Trophoblast cell (in vitro differentiated cells and primary cell): ENCODE data around the gene MAML3.

ENCODE experiments used
- DNase-seq, 2 donors: peaks; one replicate each; pipeline ENCODE4 v3.0.0-alpha.2; 2016
- H2AFZ ChIP-seq: 2 replicates; pipeline ENCODE4 v1.6.1; 2013; ENCODE audit warnings: low read length, moderate library complexity, mild to moderate bottlenecking; ENCODE audit not compliant: insufficient read depth, poor library complexity
- H2AK5ac ChIP-seq: 2 replicates; pipeline ENCODE4 v1.6.1; 2013; ENCODE audit warnings: mild to moderate bottlenecking, low read length
- H2BK120ac ChIP-seq: 2 replicates; pipeline ENCODE4 v1.6.1; 2013; ENCODE audit warnings: low read length, mild to moderate bottlenecking, moderate library complexity; ENCODE audit not compliant: insufficient read depth, poor library complexity
- H2BK12ac ChIP-seq: 2 replicates; pipeline ENCODE4 v1.6.1; 2013; ENCODE audit warnings: mild to moderate bottlenecking, low read length, moderate library complexity
- H2BK5ac ChIP-seq: 2 replicates; pipeline ENCODE4 v1.6.1; 2013; ENCODE audit warnings: low read length, low read depth, moderate library complexity, mild to moderate bottlenecking; ENCODE audit not compliant: poor library complexity
- H3K14ac ChIP-seq: 2 replicates; pipeline ENCODE4 v1.6.1; 2013; ENCODE audit warnings: mild to moderate bottlenecking, low read length
- H3K18ac ChIP-seq: 2 replicates; pipeline ENCODE4 v1.6.1; 2013; ENCODE audit warnings: mild to moderate bottlenecking, low read length
- H3K23ac ChIP-seq: 2 replicates; pipeline ENCODE4 v1.6.1; 2013; ENCODE audit warnings: low read length
- H3K27ac ChIP-seq: 2 replicates; pipeline ENCODE4 v1.5.1; 2013; ENCODE audit warnings: low read depth, mild to moderate bottlenecking, inconsistent platforms, low read length, moderate library complexity
- H3K27me3 ChIP-seq: 2 replicates; pipeline ENCODE4 v1.6.1; 2013; ENCODE audit warnings: inconsistent platforms, mild to moderate bottlenecking, low read length, moderate library complexity; ENCODE audit not compliant: insufficient read depth
- H3K36me3 ChIP-seq, 2 experiments: 1 replicate in 1 of 2; 2 replicates in 1 of 2; pipeline ENCODE4 v1.6.1; 2013; ENCODE audit warnings: low read length in 2 of 2, mild to moderate bottlenecking in 2 of 2, moderate library complexity in 1 of 2; ENCODE audit not compliant: insufficient read depth in 2 of 2, control insufficient read depth in 1 of 2
- H3K4ac ChIP-seq: 2 replicates; pipeline ENCODE4 v1.6.1; 2013; ENCODE audit warnings: low read depth, mild to moderate bottlenecking, low read length, moderate library complexity
- H3K4me1 ChIP-seq, 2 experiments: 1 replicate in 1 of 2; 2 replicates in 1 of 2; pipeline ENCODE4 v1.6.1; 2013; ENCODE audit warnings: low read length in 2 of 2, mild to moderate bottlenecking in 2 of 2, moderate library complexity in 1 of 2; ENCODE audit not compliant: insufficient read depth in 2 of 2, control insufficient read depth in 1 of 2
- H3K4me2 ChIP-seq: 2 replicates; pipeline ENCODE4 v1.6.1; 2013; ENCODE audit warnings: inconsistent platforms, mild to moderate bottlenecking, low read length, moderate library complexity
- H3K4me3 ChIP-seq: 2 replicates; pipeline ENCODE4 v1.5.1; 2013; ENCODE audit warnings: mild to moderate bottlenecking, low read depth, low read length, inconsistent platforms
- H3K79me1 ChIP-seq: one replicate; pipeline ENCODE4 v1.6.1; 2013; ENCODE audit warnings: low read length
- H3K79me2 ChIP-seq: 2 replicates; pipeline ENCODE4 v1.6.1; 2013; ENCODE audit warnings: low read length, mild to moderate bottlenecking; ENCODE audit not compliant: control insufficient read depth, insufficient read depth, poor library complexity
- H3K9ac ChIP-seq: 2 replicates; pipeline ENCODE4 v1.6.1; 2013; ENCODE audit warnings: mild to moderate bottlenecking, low read length
- H3K9me3 ChIP-seq: 2 replicates; pipeline ENCODE4 v1.6.1; 2013; ENCODE audit warnings: low read depth, mild to moderate bottlenecking, control low read depth, inconsistent platforms, low read length; ENCODE audit not compliant: insufficient read depth
- H4K12ac ChIP-seq: 2 replicates; pipeline ENCODE4 v1.6.1; 2013; ENCODE audit warnings: low read depth, mild to moderate bottlenecking, low read length, moderate library complexity
- H4K8ac ChIP-seq: 2 replicates; pipeline ENCODE4 v1.6.1; 2013; ENCODE audit warnings: low read depth, mild to moderate bottlenecking, low read length, moderate library complexity
- H4K91ac ChIP-seq: one replicate; pipeline ENCODE4 v1.6.1; 2013; ENCODE audit warnings: low read depth, mild to moderate bottlenecking, low read length, moderate library complexity
- WGBS: extraction: QIAGEN DNeasy Blood & Tissue Kit; methylation state at CpG from one replicate; pipeline ENCODE4 v1.1.7; 2013; ENCODE audit warnings: missing lambda C conversion rate; ENCODE audit not compliant: insufficient read length, insufficient coverage; ENCODE audit errors: extremely low coverage; 5-methylcytosine and 5-hydroxymethylcytosine counted together

MAML3 gene

DNA sequence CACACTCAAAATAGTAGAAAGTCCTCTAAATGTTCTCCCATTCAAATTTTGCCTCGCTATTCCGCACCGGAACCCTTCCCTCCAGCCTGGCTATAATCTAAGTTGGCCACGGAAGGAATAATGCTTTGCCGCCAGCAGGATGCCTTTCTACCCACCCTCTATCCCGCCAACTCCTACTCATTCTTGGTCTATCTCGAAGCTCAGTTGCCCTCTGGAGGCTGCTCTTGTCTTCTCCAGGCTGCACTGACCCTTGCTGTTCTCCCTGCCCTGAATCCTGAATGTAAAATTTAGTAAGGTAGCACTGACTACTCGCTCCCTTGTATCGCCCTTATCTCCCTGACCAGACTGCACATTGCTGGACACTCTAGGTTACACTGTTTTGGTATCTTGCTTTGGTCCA lies 275.9 kb downstream of the MAML3 start:
- Histone ChIP-seq H3K9ac (no peak overlapping the region), H3K23ac (no peak overlapping the region), H3K4me1 (peaks cover 0 to 3% of the 10 kb centered on the region in 2 experiments), H4K91ac (no peak overlapping the region), H3K36me3 (peaks cover 0 to 2% of the 10 kb centered on the region in 2 experiments), H3K18ac (no peak overlapping the region), H3K4ac (no peak overlapping the region), H4K8ac (no peak overlapping the region), H2AFZ (no peak overlapping the region), H2BK120ac (no peak overlapping the region), H4K12ac (no peak overlapping the region), H3K27me3 (no peaks in the 10 kb centered on the region), H3K9me3 (peaks cover 2% of the 10 kb centered on the region), H3K4me3 (no peak overlapping the region), H3K79me2 (no peaks in the 10 kb centered on the region), H3K4me2 (no peak overlapping the region), H3K27ac (no peak overlapping the region), H2AK5ac (no peak overlapping the region), H2BK12ac (no peak overlapping the region), H3K79me1 (no peaks in the 10 kb centered on the region), H3K14ac (no peak overlapping the region), H2BK5ac (no peak overlapping the region)
- WGBS, result no CpG with 5 or more reads among the region's 9 CpGs
- no peak for DNase-seq

DNA sequence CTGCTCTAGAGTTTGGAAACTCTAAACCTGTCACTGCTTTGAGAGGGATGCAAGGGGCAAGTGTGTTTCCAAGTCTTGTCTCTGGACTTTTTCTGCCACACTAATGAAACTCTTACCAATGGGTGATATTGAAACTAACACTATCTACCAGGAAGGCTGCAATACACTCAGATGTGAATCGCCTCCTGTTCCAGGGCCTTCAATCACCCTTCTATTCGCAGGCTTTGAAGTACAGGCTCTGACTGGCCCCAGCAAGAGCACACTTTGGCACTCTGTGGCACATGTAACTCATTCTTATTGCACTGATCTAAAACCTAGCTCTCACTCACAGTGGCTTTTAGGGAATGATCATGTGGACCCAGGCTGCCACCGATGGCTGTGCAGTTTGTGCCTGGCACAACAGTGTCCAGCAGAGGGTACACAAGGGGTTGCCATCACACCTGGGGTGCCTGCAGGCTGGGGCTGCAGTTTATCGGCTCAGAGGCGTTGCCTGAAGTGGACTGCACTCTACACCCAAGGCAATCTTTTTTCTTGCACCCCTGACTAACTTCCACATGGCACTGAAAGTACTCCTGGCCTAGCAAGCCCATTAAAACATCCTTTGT lies 277.5 kb downstream of the MAML3 start:
- H2BK5ac ChIP-seq, result no peak overlapping the region
- peaks cover 2% of the 10 kb centered on the region for H3K9me3 ChIP-seq
- H3K79me1 ChIP-seq, result no peaks in the 10 kb centered on the region
- no peak overlapping the region for H4K12ac ChIP-seq
- DNase-seq, result no peak
- no peak overlapping the region for H2BK12ac ChIP-seq
- no peak overlapping the region for H3K23ac ChIP-seq
- H3K27me3 ChIP-seq, result no peaks in the 10 kb centered on the region
- no peak overlapping the region for H2AFZ ChIP-seq
- H2AK5ac ChIP-seq, result no peak overlapping the region
- peaks cover 0 to 3% of the 10 kb centered on the region in 2 experiments for H3K4me1 ChIP-seq
- H3K14ac ChIP-seq, result no peak overlapping the region
- peaks cover 0 to 2% of the 10 kb centered on the region in 2 experiments for H3K36me3 ChIP-seq
- H4K8ac ChIP-seq, result no peak overlapping the region
- no peak overlapping the region for H4K91ac ChIP-seq
- H3K4me3 ChIP-seq, result peak overlapping the region; percentile 25
- no peak overlapping the region for H3K4me2 ChIP-seq
- no peak overlapping the region for H2BK120ac ChIP-seq
- WGBS, result no CpG with 5 or more reads among the region's 5 CpGs
- H3K4ac ChIP-seq, result no peak overlapping the region
- H3K27ac ChIP-seq, result no peak overlapping the region
- no peak overlapping the region for H3K18ac ChIP-seq
- H3K79me2 ChIP-seq, result no peaks in the 10 kb centered on the region
- no peak overlapping the region for H3K9ac ChIP-seq

DNA sequence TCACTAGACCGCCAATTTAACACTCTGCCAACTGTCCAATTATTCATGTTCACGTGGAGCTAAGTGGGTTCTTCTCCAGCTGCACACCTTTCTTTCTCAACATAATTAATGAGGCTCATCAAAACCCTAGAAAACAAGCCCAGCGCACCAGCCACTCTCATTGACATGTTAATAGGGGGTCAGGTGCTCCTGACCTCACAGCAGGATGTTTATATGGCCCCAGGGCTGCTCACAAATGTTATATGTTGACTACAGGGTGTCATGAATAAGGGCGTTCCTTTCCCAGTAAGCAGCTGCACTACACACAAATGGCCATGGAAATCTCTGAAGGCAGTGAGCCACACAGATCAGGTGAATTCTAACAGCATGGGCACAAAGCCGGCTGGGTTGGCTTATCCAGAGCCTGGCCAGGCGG lies 278.6 kb downstream of the MAML3 start:
- Histone ChIP-seq H3K27me3 (no peaks in the 10 kb centered on the region), H3K14ac (no peak overlapping the region), H2BK5ac (no peak overlapping the region), H3K18ac (no peak overlapping the region), H3K23ac (peak overlapping the region; percentile 25), H2BK120ac (no peak overlapping the region), H2AFZ (no peak overlapping the region), H4K8ac (no peak overlapping the region), H3K27ac (no peak overlapping the region), H3K79me1 (no peaks in the 10 kb centered on the region), H3K9ac (no peak overlapping the region), H3K79me2 (no peaks in the 10 kb centered on the region), H3K4me3 (no peak overlapping the region), H4K91ac (no peak overlapping the region), H4K12ac (no peak overlapping the region), H3K4me1 (peaks cover 0 to 3% of the 10 kb centered on the region in 2 experiments), H3K36me3 (peaks cover 0 to 2% of the 10 kb centered on the region in 2 experiments), H2AK5ac (no peak overlapping the region), H3K9me3 (peaks cover 2% of the 10 kb centered on the region), H3K4me2 (no peak overlapping the region), H2BK12ac (no peak overlapping the region), H3K4ac (no peak overlapping the region)
- WGBS, result no CpG with 5 or more reads among the region's 6 CpGs
- no peak for DNase-seq

DNA sequence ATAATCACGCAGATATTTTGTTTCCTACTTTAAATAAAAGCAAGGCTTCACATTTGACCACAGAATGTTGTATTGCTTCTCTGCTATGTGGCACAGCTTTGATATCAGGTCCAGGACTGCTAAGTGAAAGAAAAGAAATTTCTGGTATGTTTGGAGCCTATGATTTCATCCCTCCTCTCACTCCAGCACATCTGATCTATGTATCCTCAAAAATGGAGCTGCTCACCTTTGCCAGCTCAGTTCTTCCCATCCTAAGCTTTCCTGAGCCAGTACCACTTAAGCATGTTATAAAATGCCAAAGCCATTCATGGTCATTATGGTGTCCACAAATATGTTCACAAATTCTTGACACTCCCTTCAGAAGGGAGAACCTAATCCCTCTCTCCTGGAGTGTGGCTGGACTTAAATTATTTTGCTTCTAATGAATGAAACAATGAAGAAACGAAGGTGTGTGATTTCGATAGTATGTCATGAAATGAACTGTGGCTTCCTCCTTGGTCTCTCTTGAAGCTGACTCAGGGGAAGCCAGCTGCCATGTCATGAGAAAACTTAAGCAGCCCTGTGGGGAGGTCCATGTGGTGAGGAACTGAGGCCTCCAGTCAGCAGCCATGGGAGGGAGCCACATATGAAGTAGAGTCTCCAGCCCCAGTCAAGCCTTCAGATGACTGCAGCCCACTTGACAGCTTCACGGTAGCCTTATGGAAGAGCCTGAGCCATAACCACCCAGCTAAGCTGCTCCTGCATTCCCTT lies 280.7 kb downstream of the MAML3 start:
- no peak for DNase-seq
- no peak overlapping the region for H3K4ac ChIP-seq
- no peak overlapping the region for H3K18ac ChIP-seq
- H2BK12ac ChIP-seq, result no peak overlapping the region
- H3K4me1 ChIP-seq, result peaks cover 0 to 3% of the 10 kb centered on the region in 2 experiments
- no peak overlapping the region for H2AFZ ChIP-seq
- H3K36me3 ChIP-seq, result peaks cover 0 to 2% of the 10 kb centered on the region in 2 experiments
- no peak overlapping the region for H2BK5ac ChIP-seq
- H4K8ac ChIP-seq, result no peak overlapping the region
- no peak overlapping the region for H3K14ac ChIP-seq
- no peak overlapping the region for H2BK120ac ChIP-seq
- no peak overlapping the region for H3K23ac ChIP-seq
- H2AK5ac ChIP-seq, result no peak overlapping the region
- H3K4me3 ChIP-seq, result no peak overlapping the region
- H4K12ac ChIP-seq, result no peak overlapping the region
- no peak overlapping the region for H3K9ac ChIP-seq
- no peak overlapping the region for H3K27ac ChIP-seq
- H3K79me2 ChIP-seq, result no peaks in the 10 kb centered on the region
- peaks cover 2% of the 10 kb centered on the region for H3K9me3 ChIP-seq
- H3K4me2 ChIP-seq, result no peak overlapping the region
- H3K79me1 ChIP-seq, result no peaks in the 10 kb centered on the region
- WGBS, result no CpG with 5 or more reads among the region's 4 CpGs
- no peak overlapping the region for H4K91ac ChIP-seq
- H3K27me3 ChIP-seq, result no peaks in the 10 kb centered on the region
